Transverse colon (tissue), 4 donors: ENCODE measurements around the gene SDK1. TPM values are rescaled to one million over a fixed set of nuclear protein-coding genes. Genes with fewer than 3 reads are reported as not detected.

Source experiments
- DNase-seq: peaks from one replicate; pipeline ENCODE4 v3.0.0-alpha.2; 2019
- H3K27ac ChIP-seq, 4 donors: fragments of 200-600 bp; sonication (generic); 2 replicates each; pipeline ENCODE4 v1.5.1; 2016 to 2018; ENCODE audit warnings: inconsistent platforms in 4 of 4
- H3K27me3 ChIP-seq: fragments of 200-600 bp; sonication (generic); 2 replicates; pipeline ENCODE4 v1.5.1; 2017; ENCODE audit warnings: inconsistent platforms
- H3K36me3 ChIP-seq, 4 donors: fragments of 200-600 bp; sonication (generic); 2 replicates each; pipeline ENCODE4 v1.5.1; 2017 to 2019; ENCODE audit warnings: inconsistent platforms in 4 of 4
- H3K4me1 ChIP-seq, 4 donors: fragments of 200-600 bp; sonication (generic); 2 replicates each; pipeline ENCODE4 v1.5.1; 2017 to 2020; ENCODE audit warnings: inconsistent platforms in 4 of 4
- H3K4me3 ChIP-seq, 4 donors: fragments of 200-600 bp; sonication (generic); 1 replicate in 1 of 4; 2 replicates in 3 of 4; pipeline versions ENCODE4 v1.5.1 to v1.6.1; 2017 to 2019; ENCODE audit warnings: inconsistent platforms in 4 of 4
- H3K9me3 ChIP-seq, 2 donors: fragments of 200-600 bp; sonication (generic); 2 replicates each; pipeline ENCODE4 v1.5.1; 2017 to 2019; ENCODE audit warnings: inconsistent platforms in 2 of 2
- EP300 ChIP-seq: sonication (generic); formaldehyde crosslinking; IDR thresholded peaks from one replicate; pipeline ENCODE4 v1.6.1; 2017; ENCODE audit warnings: antibody characterized with exemption, low read depth
- POLR2A ChIP-seq: fragments of 450-650 bp; IDR thresholded peaks from one replicate; pipeline ENCODE4 v1.6.1; 2016; ENCODE audit warnings: antibody characterized with exemption, mild to moderate bottlenecking, moderate library complexity
- POLR2AphosphoS5 ChIP-seq, 3 donors: sonication (generic); formaldehyde crosslinking; IDR thresholded peaks; one replicate each; pipeline ENCODE4 v1.6.1; 2016; ENCODE audit warnings: antibody characterized with exemption in 3 of 3
- WGBS, 2 donors: methylation state at CpG; one replicate each; pipeline ENCODE4 v1.1.5; 2018; ENCODE audit warnings: low coverage in 1 of 2; 5-methylcytosine and 5-hydroxymethylcytosine counted together
- in situ Hi-C, 4 donors: fragments of 200-750 bp; cut with MboI; loops; one replicate each; pipeline versions ENCODE4 v1.15.0 to v1.15.1; 2017; ENCODE audit warnings: low sequenced_read_pairs in 3 of 4, low pct_ligation_motif_present in 1 of 4, low pct_unique_long_range_greater_than_20kb in 1 of 4
- intact Hi-C: fragments of 100-400 bp; cut with DNase I; formaldehyde crosslinking; loops from one replicate; pipeline ENCODE4 v1.15.1; 2023; ENCODE audit warnings: low total_unique reads
- total RNA-seq, 4 donors: library from RNA; depleted of rRNA; stranded (reverse); fragments of >200 nt; gene quantifications; one replicate each; pipeline ENCODE4 v1.1.0, GENCODE V29; 2016
- TF ChIP-seq, protein P1 (sequence below), 5 experiments: fragments of 200-600 bp in 3 of 5; fragments of 450-650 bp in 2 of 5; sonication (generic) in 3 of 5; IDR thresholded peaks; 1 replicate in 2 of 5; 2 replicates in 3 of 5; pipeline ENCODE4 v1.5.1; 2016 to 2017; ENCODE audit warnings: antibody characterized with exemption in 5 of 5, inconsistent platforms in 3 of 5, mild to moderate bottlenecking in 2 of 5, moderate library complexity in 1 of 5

SDK1 gene
- total RNA-seq, 4 donors from 2014 or later, result 4.0 to 8.6 (median 5.4) TPM

DNA sequence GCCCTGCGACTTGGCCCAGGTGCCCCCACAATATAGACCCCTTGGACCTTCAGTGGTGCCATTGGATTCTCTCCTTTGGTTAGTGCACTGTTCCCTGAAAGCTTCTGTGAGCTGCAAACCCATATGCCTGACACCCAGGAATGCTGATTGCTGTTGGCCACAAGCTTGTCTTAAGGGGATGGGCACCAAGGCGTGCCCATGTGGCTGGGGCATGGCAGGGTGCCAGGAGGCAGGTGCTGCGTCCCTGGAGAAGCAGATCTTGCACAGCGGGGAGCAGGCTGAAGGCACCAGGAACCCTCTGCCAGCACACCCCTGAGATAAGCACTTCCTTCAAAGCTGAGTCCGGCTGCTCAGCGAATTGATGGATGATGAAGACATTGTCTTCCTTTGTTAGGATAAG is 411.8 kb downstream of the SDK1 start:
- Histone ChIP-seq H3K4me3 (no peak overlapping the region), H3K27me3 (no peaks in the 10 kb centered on the region), H3K36me3 (no peaks in the 10 kb centered on the region), H3K9me3 (peaks cover 0 to 4% of the 10 kb centered on the region in 2 donors), H3K4me1 (peaks cover 0 to 4% (median 0%) of the 10 kb centered on the region in 4 donors), H3K27ac (no peak overlapping the region)
- WGBS, 2 donors, result 50 to 64% methylated on average over 2 to 6 of the region's 6 CpGs
- intact Hi-C loops, result no loop called here
- in situ Hi-C loops, result no loop called here
- TF ChIP-seq, protein P1, sequence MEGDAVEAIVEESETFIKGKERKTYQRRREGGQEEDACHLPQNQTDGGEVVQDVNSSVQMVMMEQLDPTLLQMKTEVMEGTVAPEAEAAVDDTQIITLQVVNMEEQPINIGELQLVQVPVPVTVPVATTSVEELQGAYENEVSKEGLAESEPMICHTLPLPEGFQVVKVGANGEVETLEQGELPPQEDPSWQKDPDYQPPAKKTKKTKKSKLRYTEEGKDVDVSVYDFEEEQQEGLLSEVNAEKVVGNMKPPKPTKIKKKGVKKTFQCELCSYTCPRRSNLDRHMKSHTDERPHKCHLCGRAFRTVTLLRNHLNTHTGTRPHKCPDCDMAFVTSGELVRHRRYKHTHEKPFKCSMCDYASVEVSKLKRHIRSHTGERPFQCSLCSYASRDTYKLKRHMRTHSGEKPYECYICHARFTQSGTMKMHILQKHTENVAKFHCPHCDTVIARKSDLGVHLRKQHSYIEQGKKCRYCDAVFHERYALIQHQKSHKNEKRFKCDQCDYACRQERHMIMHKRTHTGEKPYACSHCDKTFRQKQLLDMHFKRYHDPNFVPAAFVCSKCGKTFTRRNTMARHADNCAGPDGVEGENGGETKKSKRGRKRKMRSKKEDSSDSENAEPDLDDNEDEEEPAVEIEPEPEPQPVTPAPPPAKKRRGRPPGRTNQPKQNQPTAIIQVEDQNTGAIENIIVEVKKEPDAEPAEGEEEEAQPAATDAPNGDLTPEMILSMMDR (IDR thresholded peaks at IDR 0.05), result no peak
- TF ChIP-seq POLR2A (no peak), EP300 (no peak), POLR2AphosphoS5 (IDR thresholded peaks at IDR 0.05) (no peak)
- peak; percentile 65 for DNase-seq

DNA sequence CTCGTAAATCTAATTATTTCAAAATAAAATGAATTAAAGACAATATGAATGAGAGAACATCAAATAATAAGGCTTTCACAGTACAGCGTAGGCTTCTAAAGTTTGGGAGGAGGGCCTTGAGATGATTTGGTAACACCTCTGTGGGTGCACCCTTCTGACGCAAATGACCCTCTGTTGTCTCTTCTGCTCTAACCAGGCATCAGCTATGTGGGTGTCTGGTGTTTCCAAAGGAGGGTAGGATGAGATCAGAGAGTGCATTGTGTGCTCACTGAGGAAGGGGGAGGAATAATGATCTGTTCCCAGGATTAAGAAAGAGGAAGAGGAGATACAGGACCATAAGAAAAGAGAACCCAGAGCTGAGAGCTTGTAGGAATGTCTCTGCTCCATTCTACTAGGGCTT is 420.4 kb downstream of the SDK1 start:
- H3K4me3 ChIP-seq, result no peak overlapping the region
- no peak overlapping the region for H3K27ac ChIP-seq
- WGBS, 2 donors, result 95 to 97% methylated on average over 2 to 3 of the region's 3 CpGs
- DNase-seq, result no peak
- H3K9me3 ChIP-seq, result no peaks in the 10 kb centered on the region
- TF ChIP-seq EP300 (no peak), POLR2A (no peak), POLR2AphosphoS5 (IDR thresholded peaks at IDR 0.05) (no peak)
- TF ChIP-seq, protein P1 (IDR thresholded peaks at IDR 0.05), result no peak
- in situ Hi-C loops, result no loop called here
- intact Hi-C loops, result no loop called here
- H3K27me3 ChIP-seq, result no peaks in the 10 kb centered on the region
- H3K36me3 ChIP-seq, result no peaks in the 10 kb centered on the region
- no peaks in the 10 kb centered on the region for H3K4me1 ChIP-seq

DNA sequence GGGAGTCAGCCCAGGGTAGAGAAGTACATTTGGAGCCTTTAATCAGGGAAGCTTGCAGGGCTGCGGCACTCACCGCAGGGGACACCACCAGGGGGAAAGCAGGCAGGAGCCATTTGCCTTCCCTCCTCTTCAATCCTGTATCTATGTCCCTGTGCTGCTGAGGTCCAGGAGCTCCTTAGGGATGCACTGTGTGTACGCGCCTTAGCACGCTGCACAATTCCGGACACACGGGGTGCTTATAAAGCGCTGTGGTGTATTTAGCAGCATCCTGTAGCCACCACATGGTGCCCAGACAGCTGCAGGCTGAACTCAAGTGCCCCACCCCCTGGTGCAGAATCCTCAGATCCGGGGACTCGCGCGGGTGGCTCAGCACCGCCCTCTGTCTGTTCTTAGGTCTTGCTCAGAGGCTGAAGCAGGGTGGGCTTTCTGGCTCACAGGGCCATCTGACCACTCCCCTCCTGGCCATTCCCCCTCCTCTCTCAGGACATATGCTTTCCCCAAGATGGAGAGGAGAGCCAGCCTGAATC is 421.4 kb downstream of the SDK1 start:
- intact Hi-C loops, result no loop called here
- TF ChIP-seq POLR2AphosphoS5 (IDR thresholded peaks at IDR 0.05) (no peak), POLR2A (no peak)
- H3K4me1 ChIP-seq, result no peaks in the 10 kb centered on the region
- no peak overlapping the region for H3K4me3 ChIP-seq
- H3K27me3 ChIP-seq, result no peaks in the 10 kb centered on the region
- H3K9me3 ChIP-seq, result no peaks in the 10 kb centered on the region
- H3K27ac ChIP-seq, result no peak overlapping the region
- in situ Hi-C loops, result no loop called here
- WGBS, 2 donors, result 45% methylated on average over 13 of the region's 13 CpGs; no CpG with 5 or more reads in 1 of the 2 donors
- H3K36me3 ChIP-seq, result no peaks in the 10 kb centered on the region
- DNase-seq, result no peak

DNA sequence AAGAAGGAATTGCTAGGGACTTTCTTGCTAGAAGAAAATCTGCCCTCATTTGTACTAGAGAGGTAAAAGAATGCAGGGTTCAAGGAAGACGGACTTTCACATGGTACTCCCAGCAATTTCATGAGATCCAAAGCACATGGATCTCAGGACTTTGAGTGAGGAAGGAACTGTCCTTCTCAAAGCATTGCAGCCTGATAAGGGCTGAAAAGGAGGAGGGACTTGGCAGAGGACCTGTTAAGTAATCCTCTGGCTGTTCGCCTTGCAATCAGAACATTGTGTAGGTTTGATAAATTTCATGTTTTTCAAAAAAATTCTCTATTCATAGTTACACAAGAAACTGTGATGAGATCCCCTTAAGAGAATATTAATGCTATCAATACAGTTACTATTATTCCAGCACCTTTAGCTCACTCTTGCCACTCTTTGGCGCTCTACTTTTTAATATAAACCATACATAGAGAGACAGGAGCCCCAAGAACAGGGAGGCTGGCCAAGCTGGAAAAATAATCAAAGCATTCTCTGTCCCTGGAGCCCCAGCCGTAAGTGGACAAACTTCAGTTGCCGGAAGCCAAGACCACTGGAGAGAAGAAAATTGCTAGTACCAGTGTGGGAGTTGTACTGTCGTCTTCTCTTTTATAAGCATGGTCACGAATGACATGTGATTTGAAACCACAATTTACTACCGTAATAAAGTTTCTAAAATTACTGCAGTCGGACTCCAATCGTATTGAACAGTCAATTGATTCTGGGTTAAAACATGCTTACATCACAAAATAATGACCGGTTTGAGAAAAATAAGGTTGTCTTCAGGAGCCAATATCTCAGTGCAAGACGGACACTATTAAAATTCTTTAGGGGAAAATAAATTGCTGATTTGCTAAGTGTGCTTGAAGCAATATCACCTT is 424.4 kb downstream of the SDK1 start:
- in situ Hi-C loops, result no loop called here
- WGBS, 2 donors, result 62 to 69% methylated on average over 12 of the region's 12 CpGs
- DNase-seq, result no peak

More for the DNA sequence above, 424.4 kb downstream of the SDK1 start:
- no peaks in the 10 kb centered on the region for H3K9me3 ChIP-seq
- H3K4me3 ChIP-seq, result no peak overlapping the region
- TF ChIP-seq, protein P1 (IDR thresholded peaks at IDR 0.05), result no peak
- TF ChIP-seq POLR2A, result no peak
- no peak for TF ChIP-seq POLR2AphosphoS5 (IDR thresholded peaks at IDR 0.05)
- no peak for TF ChIP-seq EP300
- intact Hi-C loops, result no loop called here
- no peak overlapping the region for H3K27ac ChIP-seq
- H3K27me3 ChIP-seq, result no peaks in the 10 kb centered on the region
- H3K36me3 ChIP-seq, result no peaks in the 10 kb centered on the region
- H3K4me1 ChIP-seq, result no peaks in the 10 kb centered on the region
